Stomach (tissue), 9 donors: ENCODE results near the gene FGF18. TPM values are rescaled to one million over a fixed set of nuclear protein-coding genes. Genes with fewer than 3 reads are reported as not detected.
"Not testable (repeated sequence)": the region's sequence is repeated elsewhere in the genome, so short reads cannot be mapped to it uniquely, and the experiment has no call there.

Source experiments
- DNase-seq, 2 donors: peaks; one replicate each; pipeline versions ENCODE4 v3.0.0 to v3.0.0-alpha.2; 2013 to 2019
- H3K27ac ChIP-seq, 5 donors: fragments of 200-600 bp in 4 of 5; sonication (generic) in 4 of 5; one replicate each; pipeline ENCODE4 v1.5.1; 2013 to 2019; ENCODE audit warnings: mild to moderate bottlenecking in 1 of 5, moderate library complexity in 1 of 5
- H3K27me3 ChIP-seq, 3 donors: fragments of 200-600 bp; sonication (generic); one replicate each; pipeline ENCODE4 v1.5.1; 2017 to 2019; ENCODE audit warnings: mixed run types in 1 of 3
- H3K36me3 ChIP-seq, 4 donors: fragments of 200-600 bp; sonication (generic); 1 replicate in 3 of 4; 2 replicates in 1 of 4; pipeline ENCODE4 v1.5.1; 2016 to 2019
- H3K4me1 ChIP-seq, 4 donors: fragments of 200-600 bp; sonication (generic); one replicate each; pipeline ENCODE4 v1.5.1; 2016 to 2019
- H3K4me3 ChIP-seq, 4 donors: fragments of 200-600 bp; sonication (generic) in 3 of 4; one replicate each; pipeline ENCODE4 v1.5.1; 2016 to 2019; ENCODE audit warnings: mild to moderate bottlenecking in 1 of 4
- H3K9me3 ChIP-seq, 4 donors: fragments of 200-600 bp; sonication (generic); one replicate each; pipeline ENCODE4 v1.5.1; 2016 to 2019
- CTCF ChIP-seq, 7 experiments: fragments of 450-650 bp in 4 of 7; fragments of 200-600 bp in 3 of 7; sonication (generic) in 3 of 7; IDR thresholded peaks; one replicate each; pipeline ENCODE4 v1.5.1; 2016 to 2019; ENCODE audit warnings: antibody characterized with exemption in 7 of 7, control low read depth in 2 of 7, mild to moderate bottlenecking in 1 of 7
- EP300 ChIP-seq: sonication (generic); formaldehyde crosslinking; IDR thresholded peaks from one replicate; pipeline ENCODE4 v1.6.1; 2017; ENCODE audit warnings: antibody characterized with exemption
- POLR2A ChIP-seq, 4 donors: fragments of 450-650 bp; IDR thresholded peaks; one replicate each; pipeline ENCODE4 v1.6.1; 2016; ENCODE audit warnings: antibody characterized with exemption in 4 of 4, control low read depth in 2 of 4, mild to moderate bottlenecking in 1 of 4, moderate library complexity in 1 of 4
- POLR2AphosphoS5 ChIP-seq, 3 donors: sonication (generic); formaldehyde crosslinking; IDR thresholded peaks; one replicate each; pipeline ENCODE4 v1.6.1; 2016; ENCODE audit warnings: antibody characterized with exemption in 3 of 3
- WGBS, 5 donors: extraction: QIAGEN DNeasy Blood & Tissue Kit in 3 of 5; methylation state at CpG; one replicate each; pipeline versions ENCODE4 v1.1.5 to v1.1.7; 2013 to 2018; 5-methylcytosine and 5-hydroxymethylcytosine counted together
- intact Hi-C: fragments of 100-400 bp; cut with DNase I; formaldehyde crosslinking; loops from one replicate; pipeline ENCODE4 v1.15.1; 2023; ENCODE audit warnings: low total_unique reads
- polyA plus RNA-seq, 3 donors: library from polyadenylated mRNA; stranded (reverse); fragments of 200-250 nt; gene quantifications; one replicate each; pipeline ENCODE4 v1.2.3, GENCODE V29; 2013
- total RNA-seq, 5 donors: library from RNA; depleted of rRNA; stranded (reverse); fragments of >200 nt; gene quantifications; one replicate each; pipeline versions ENCODE4 v1.1.0 to v1.2.3, GENCODE V29; 2014 to 2016
- donor health status: healthy with polysubstance abuse.
- donor health status: Bipolar disorder and iron deficiency.
- donor health status: healthy.

The FGF18 gene
- total and polyA plus RNA-seq, 8 donors = 0.37 to 7.1 (median 0.46) TPM; not detected in 3

GRCh38 chr5:171410181-171410580 is 9.3 kb upstream of the FGF18 start:
- intact Hi-C loops = no loop called here
- TF ChIP-seq POLR2A (IDR thresholded peaks at IDR 0.05) (no peak), POLR2AphosphoS5 (IDR thresholded peaks at IDR 0.05) (no peak), EP300 (no peak), CTCF (IDR thresholded peaks at IDR 0.05) (no peak)
- no peaks in the 10 kb centered on the region for H3K9me3 ChIP-seq
- H3K36me3 ChIP-seq = peaks cover 29 to 92% (median 89%) of the 10 kb centered on the region in 4 donors
- H3K27me3 ChIP-seq = no peaks in the 10 kb centered on the region
- no peak overlapping the region for H3K4me3 ChIP-seq
- H3K27ac ChIP-seq = no peak overlapping the region
- DNase-seq = no peak
- H3K4me1 ChIP-seq = peaks cover 4 to 56% (median 14%) of the 10 kb centered on the region in 4 donors
- 0 to 24% (median 17%) methylated on average over 1 of the region's 1 CpG for WGBS, 5 donors

- intact Hi-C loops = no loop called here
- 92 to 95% (median 94%) methylated on average over 5 of the region's 5 CpGs for WGBS, 5 donors
- TF ChIP-seq CTCF (IDR thresholded peaks at IDR 0.05) (no peak), POLR2A (IDR thresholded peaks at IDR 0.05) (no peak), EP300 (no peak), POLR2AphosphoS5 (IDR thresholded peaks at IDR 0.05) (no peak)
Measured at GRCh38 chr5:171412186-171412585, 7.3 kb upstream of the FGF18 start.

GRCh38 chr5:171413153-171413910 is 6.1 kb upstream of the FGF18 start:
- no peaks in the 10 kb centered on the region for H3K27me3 ChIP-seq
- DNase-seq = no peak
- H3K36me3 ChIP-seq = peaks cover 7 to 61% (median 60%) of the 10 kb centered on the region in 4 donors
- H3K9me3 ChIP-seq = no peaks in the 10 kb centered on the region
- intact Hi-C loops = no loop called here
- no peak for TF ChIP-seq CTCF (IDR thresholded peaks at IDR 0.05)
- no peak for TF ChIP-seq EP300
- TF ChIP-seq POLR2A (IDR thresholded peaks at IDR 0.05) = no peak
- no peak for TF ChIP-seq POLR2AphosphoS5 (IDR thresholded peaks at IDR 0.05)
- H3K27ac ChIP-seq = no peak overlapping the region
- 87 to 92% (median 92%) methylated on average over 3 of the region's 3 CpGs for WGBS, 5 donors
- peaks cover 4 to 33% (median 14%) of the 10 kb centered on the region in 4 donors for H3K4me1 ChIP-seq
- no peak overlapping the region for H3K4me3 ChIP-seq

More at GRCh38 chr5:171412186-171412585, 7.3 kb upstream of the FGF18 start:
- peaks cover 4 to 38% (median 14%) of the 10 kb centered on the region in 4 donors for H3K4me1 ChIP-seq
- H3K27me3 ChIP-seq = no peaks in the 10 kb centered on the region
- peaks cover 19 to 72% (median 72%) of the 10 kb centered on the region in 4 donors for H3K36me3 ChIP-seq
- H3K9me3 ChIP-seq = no peaks in the 10 kb centered on the region
- H3K27ac ChIP-seq = no peak overlapping the region
- DNase-seq = no peak
- H3K4me3 ChIP-seq = no peak overlapping the region

GRCh38 chr5:171413993-171414392 is 5.5 kb upstream of the FGF18 start:
- DNase-seq, H3K9me3 ChIP-seq, H3K27me3 ChIP-seq, H3K4me3 ChIP-seq, H3K27ac ChIP-seq, intact Hi-C loops: not testable (repeated sequence)
- Histone ChIP-seq H3K36me3 (peaks cover under 1 to 54% (median 54%) of the 10 kb centered on the region in 4 donors), H3K4me1 (peaks cover 11 to 33% (median 17%) of the 10 kb centered on the region in 4 donors)
- WGBS, 5 donors = 87 to 92% (median 89%) methylated on average over 5 of the region's 5 CpGs
